ENCODE results near the gene SV2C. TPM values are rescaled to one million over a fixed set of nuclear protein-coding genes. Genes with fewer than 3 reads are reported as not detected.

Gene SV2C
- total and polyA plus RNA-seq, 10 of the 15 experiments (the other 5 are each of a cell fraction or from before 2014, with no cell fraction given), result under 0.01 to 1.1 (median 0.63) TPM

DNA sequence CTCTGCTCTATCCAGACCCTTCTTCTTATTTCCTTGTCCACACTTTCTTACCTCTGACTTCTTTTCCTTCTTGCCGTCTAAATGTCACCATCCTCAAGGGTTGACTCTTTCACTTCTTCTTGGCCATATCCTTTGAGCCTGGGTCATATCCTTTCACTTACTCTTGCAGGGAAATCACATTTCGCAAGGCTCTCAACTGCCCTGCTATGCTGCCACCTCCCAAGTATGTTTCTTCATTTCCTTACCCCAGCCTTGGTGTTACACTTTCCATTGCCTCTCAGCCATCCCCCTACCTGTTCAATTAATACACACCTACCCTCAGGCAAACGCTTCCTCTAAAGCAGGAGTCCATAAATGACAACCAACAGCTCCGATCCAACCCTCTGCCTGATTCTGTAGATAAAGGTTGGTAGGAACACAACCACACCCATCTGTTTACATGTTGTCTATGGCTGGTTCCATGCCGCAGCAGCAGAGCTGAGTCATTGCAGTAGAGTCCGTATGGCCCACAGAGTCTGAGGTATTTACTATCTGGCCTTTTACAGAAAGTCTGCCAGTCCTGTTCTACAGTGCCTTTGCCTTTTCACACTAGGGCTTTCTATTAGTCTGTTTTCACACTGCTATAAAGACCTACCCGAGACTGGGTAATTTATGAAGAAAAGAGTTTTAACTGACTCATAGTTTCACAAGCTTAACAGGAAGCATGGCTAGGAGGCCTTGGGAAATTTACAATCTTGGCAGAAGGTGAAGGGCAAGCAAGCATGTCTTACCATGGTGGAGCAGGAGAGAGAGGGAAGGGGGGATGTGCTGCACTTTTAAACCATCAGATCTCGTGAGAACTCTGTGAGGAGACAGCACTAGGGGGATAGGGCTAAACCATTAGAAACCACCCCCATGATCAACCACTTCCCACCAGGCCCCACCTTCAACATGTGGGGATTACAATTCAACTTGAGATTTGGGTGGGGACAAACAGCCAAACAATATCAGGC lies 97.9 kb downstream of the SV2C start (continued):
- TF ChIP-seq RUNX3 (IDR thresholded peaks at IDR 0.05; ENCODE audit: low read length) (peak; percentile 79), IKZF1 (conservative IDR thresholded peaks at IDR 0.05) (peak; percentile 35; the same call in 1 of the 2 replicates), IRF4 (IDR thresholded peaks at IDR 0.05; ENCODE audit: low read depth, low read length) (peak; percentile 64; the same call in 1 of the 2 replicates), MEF2A (IDR thresholded peaks at IDR 0.05; ENCODE audit: insufficient read depth, low read depth, low read length) (peak; percentile 59; the same call in 1 of the 2 replicates), CREB1 (IDR thresholded peaks at IDR 0.05; ENCODE audit: low read depth) (peak; percentile 55; the same call in 1 of the 2 replicates), JUNB (IDR thresholded peaks at IDR 0.05) (peak; percentile 91), MYC (IDR thresholded peaks at IDR 0.05; ENCODE audit: insufficient read depth, insufficient read length, insufficient replicate concordance, low read length, severe bottlenecking) (no peak), SRF (IDR thresholded peaks at IDR 0.05; ENCODE audit: low read depth in 2 of 2, low read length in 2 of 2) (0 out of 4 replicates have a peak, but pooled peaks of 1 of the 2 experiments have one; percentile 4), SP1 (IDR thresholded peaks at IDR 0.05; ENCODE audit: low read depth, low read length) (peak; percentile 7), CREM (IDR thresholded peaks at IDR 0.05; ENCODE audit: low read depth) (peak; percentile 58)
- TF ChIP-seq, protein P1, sequence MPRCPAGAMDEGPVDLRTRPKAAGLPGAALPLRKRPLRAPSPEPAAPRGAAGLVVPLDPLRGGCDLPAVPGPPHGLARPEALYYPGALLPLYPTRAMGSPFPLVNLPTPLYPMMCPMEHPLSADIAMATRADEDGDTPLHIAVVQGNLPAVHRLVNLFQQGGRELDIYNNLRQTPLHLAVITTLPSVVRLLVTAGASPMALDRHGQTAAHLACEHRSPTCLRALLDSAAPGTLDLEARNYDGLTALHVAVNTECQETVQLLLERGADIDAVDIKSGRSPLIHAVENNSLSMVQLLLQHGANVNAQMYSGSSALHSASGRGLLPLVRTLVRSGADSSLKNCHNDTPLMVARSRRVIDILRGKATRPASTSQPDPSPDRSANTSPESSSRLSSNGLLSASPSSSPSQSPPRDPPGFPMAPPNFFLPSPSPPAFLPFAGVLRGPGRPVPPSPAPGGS (IDR thresholded peaks at IDR 0.05; ENCODE audit: borderline replicate concordance, insufficient read depth, low read depth, low read length, poor library complexity, severe bottlenecking), result peak; percentile 82
- TF ChIP-seq, protein P2, sequence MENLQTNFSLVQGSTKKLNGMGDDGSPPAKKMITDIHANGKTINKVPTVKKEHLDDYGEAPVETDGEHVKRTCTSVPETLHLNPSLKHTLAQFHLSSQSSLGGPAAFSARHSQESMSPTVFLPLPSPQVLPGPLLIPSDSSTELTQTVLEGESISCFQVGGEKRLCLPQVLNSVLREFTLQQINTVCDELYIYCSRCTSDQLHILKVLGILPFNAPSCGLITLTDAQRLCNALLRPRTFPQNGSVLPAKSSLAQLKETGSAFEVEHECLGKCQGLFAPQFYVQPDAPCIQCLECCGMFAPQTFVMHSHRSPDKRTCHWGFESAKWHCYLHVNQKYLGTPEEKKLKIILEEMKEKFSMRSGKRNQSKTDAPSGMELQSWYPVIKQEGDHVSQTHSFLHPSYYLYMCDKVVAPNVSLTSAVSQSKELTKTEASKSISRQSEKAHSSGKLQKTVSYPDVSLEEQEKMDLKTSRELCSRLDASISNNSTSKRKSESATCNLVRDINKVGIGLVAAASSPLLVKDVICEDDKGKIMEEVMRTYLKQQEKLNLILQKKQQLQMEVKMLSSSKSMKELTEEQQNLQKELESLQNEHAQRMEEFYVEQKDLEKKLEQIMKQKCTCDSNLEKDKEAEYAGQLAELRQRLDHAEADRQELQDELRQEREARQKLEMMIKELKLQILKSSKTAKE (IDR thresholded peaks at IDR 0.05; ENCODE audit: low read depth, poor library complexity, severe bottlenecking), result peak; percentile 61
- TF ChIP-seq, protein P3, sequence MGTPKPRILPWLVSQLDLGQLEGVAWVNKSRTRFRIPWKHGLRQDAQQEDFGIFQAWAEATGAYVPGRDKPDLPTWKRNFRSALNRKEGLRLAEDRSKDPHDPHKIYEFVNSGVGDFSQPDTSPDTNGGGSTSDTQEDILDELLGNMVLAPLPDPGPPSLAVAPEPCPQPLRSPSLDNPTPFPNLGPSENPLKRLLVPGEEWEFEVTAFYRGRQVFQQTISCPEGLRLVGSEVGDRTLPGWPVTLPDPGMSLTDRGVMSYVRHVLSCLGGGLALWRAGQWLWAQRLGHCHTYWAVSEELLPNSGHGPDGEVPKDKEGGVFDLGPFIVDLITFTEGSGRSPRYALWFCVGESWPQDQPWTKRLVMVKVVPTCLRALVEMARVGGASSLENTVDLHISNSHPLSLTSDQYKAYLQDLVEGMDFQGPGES (IDR thresholded peaks at IDR 0.05), result no peak
